BE2C (cell line): ENCODE data around the gene MSLN.

Experiments used
- DNase-seq: peaks from one replicate; pipeline ENCODE4 v3.0.0-alpha.2; 2020
- H3K27me3 ChIP-seq: fragments of 250-450 bp; sonication (Bioruptor Pico); 2 replicates; pipeline ENCODE4 v1.5.1; 2020; ENCODE audit warnings: mild to moderate bottlenecking
- H3K36me3 ChIP-seq: fragments of 250-450 bp; sonication (Bioruptor Pico); 2 replicates; pipeline ENCODE4 v1.5.1; 2020; ENCODE audit warnings: mild to moderate bottlenecking
- H3K4me1 ChIP-seq: fragments of 250-450 bp; sonication (Bioruptor Pico); 2 replicates; pipeline ENCODE4 v1.5.1; 2020
- H3K4me3 ChIP-seq: 2 replicates; pipeline ENCODE4 v1.5.1; 2011; ENCODE audit warnings: low read depth, low read length
- H3K9me3 ChIP-seq: fragments of 250-450 bp; sonication (Bioruptor Pico); 2 replicates; pipeline ENCODE4 v1.5.1; 2020
- TF ChIP-seq, protein P1 (sequence below): IDR thresholded peaks from 2 replicates; pipeline ENCODE4 v1.5.1; 2012; ENCODE audit warnings: mild to moderate bottlenecking, low read depth, low read length

The MSLN gene

DNA sequence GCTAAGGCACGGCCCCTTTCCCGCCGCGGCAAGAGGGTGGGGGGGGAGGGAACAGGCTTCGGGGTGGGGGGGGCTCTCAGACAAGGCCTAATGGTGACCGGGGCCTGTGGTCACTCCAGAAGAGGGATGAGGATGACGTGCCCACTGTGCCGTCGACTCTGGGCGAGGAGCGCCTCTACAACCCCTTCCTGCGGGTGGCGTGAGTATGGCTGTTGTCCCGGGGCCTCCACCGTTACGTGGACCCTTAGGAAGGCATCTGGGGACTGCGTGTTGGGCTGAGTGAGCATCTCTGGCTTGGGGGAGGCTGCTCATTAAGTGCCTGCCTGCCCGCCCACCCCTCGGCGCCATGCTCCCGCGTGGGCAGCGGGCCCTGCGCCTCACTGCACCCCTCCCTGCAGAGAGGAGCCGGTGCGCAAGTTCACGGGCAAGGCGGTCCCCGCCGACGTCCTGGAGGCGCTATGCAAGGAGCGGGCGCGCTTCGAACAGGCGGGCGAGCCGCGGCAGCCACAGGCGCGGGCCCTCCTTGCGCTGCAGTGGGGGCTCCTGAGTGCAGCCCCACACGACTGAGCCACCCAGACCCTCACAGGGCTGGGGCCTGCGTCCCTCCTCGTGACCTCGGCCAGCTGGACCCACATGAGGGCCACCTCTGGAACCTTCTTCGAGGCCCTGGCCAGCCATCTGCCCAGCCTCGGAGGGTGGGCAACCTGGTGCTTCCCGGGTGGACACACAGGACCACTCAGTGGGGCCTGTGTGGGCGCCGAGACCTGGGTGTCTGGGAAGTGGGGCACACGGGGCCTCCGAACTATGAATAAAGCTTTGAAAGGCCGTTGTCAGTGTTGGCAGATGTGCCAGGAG, 31.4 kb upstream of the MSLN start:
- no peaks in the 10 kb centered on the region for H3K9me3 ChIP-seq
- H3K36me3 ChIP-seq: peaks cover 44% of the 10 kb centered on the region
- peak overlapping the region; percentile 83 for H3K4me3 ChIP-seq
- TF ChIP-seq, protein P1, sequence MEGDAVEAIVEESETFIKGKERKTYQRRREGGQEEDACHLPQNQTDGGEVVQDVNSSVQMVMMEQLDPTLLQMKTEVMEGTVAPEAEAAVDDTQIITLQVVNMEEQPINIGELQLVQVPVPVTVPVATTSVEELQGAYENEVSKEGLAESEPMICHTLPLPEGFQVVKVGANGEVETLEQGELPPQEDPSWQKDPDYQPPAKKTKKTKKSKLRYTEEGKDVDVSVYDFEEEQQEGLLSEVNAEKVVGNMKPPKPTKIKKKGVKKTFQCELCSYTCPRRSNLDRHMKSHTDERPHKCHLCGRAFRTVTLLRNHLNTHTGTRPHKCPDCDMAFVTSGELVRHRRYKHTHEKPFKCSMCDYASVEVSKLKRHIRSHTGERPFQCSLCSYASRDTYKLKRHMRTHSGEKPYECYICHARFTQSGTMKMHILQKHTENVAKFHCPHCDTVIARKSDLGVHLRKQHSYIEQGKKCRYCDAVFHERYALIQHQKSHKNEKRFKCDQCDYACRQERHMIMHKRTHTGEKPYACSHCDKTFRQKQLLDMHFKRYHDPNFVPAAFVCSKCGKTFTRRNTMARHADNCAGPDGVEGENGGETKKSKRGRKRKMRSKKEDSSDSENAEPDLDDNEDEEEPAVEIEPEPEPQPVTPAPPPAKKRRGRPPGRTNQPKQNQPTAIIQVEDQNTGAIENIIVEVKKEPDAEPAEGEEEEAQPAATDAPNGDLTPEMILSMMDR: no peak
- DNase-seq: no peak
- no peaks in the 10 kb centered on the region for H3K27me3 ChIP-seq
- H3K4me1 ChIP-seq: peaks cover 7% of the 10 kb centered on the region

DNA sequence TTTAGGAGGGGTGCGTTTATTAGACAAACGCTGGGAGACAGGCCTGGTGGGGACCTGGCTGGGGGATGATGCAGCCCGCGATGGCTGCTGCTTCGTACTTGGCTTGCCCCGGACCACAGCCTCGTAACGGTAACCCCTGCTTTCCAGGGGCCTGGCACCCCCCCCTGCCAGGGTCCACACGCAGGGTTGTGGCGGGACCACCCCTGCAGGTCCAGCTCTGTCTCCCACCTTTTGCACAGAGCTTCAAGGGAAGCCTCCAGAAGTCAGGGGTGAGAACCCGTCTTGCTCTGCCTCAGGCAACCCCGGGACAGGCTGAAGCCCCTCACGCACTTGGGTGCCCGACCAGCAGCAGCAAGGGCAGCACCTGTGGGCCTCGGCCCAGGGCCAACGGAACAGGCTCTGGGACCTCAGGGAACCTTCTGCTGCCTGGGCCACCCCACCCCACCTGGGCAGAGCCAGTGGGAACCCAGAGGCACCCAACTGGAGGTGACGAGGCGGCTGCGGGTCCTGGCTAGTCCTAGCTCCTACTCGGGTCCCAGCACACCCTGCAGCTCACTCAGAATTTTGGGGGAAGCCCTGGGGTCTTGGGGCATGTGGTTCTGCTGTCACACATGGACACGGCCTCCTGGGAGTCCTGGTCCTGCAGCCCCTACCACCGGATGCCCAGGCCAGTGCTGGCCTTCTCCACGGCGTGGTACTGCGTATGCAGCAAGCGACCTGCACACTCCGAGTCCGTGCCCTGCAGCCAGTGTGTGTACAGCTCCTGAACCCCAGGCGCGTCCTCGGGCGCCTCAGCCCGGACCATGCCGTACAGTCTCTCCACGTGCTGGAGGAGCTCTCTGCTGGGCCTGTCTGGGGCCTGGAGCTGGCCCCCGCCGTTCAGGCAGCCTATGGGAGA, 30.5 kb upstream of the MSLN start:
- Histone ChIP-seq H3K27me3 (no peaks in the 10 kb centered on the region), H3K4me3 (peak overlapping the region; percentile 83; the same call in 1 of the 2 replicates), H3K36me3 (peaks cover 45% of the 10 kb centered on the region), H3K4me1 (peaks cover 7% of the 10 kb centered on the region), H3K9me3 (no peaks in the 10 kb centered on the region)
- TF ChIP-seq, protein P1: no peak
- DNase-seq: no peak

DNA sequence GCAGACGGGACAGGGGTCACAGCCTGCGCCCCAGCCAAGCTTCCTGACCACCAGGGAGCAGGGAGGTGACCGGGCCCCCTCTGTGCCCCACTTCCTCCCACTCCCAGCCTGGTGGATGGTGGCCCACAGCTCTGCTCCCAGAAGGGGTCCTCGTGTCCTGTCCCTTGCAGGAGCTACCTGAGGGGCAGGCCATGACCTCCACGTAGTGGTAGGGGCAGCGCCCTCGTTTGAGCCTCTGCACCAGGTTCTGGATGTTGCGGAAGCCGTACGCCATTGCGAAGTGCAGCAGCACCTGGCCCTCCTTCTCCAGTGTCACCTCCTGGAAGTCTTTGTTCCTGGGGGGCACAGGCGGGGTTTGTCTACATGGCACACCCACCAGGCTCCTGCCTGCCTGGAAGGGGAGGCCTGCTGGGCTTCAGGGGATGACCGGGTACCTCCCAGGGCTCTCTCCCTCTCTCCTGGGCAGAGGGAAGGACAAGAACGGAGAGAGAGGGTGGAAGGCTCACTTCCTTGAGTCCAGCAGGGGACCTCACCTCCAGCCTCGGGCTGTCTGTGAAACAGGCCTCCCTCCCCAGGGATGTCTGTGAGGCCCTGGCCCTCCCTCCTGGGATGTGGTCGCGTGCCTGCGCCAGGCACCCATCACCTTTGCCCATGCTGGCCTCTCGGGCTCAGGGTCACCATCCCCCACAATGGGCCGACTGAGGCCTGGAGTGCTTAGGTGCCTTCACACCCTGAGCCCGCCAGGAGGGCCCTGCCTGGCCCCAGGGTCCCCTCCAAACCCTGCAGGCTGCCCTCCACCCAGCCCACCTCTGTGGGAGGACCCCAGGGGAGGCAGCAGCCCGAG, 29.6 kb upstream of the MSLN start:
- Histone ChIP-seq H3K36me3 (peaks cover 46% of the 10 kb centered on the region), H3K4me1 (peaks cover 7% of the 10 kb centered on the region), H3K27me3 (no peaks in the 10 kb centered on the region), H3K9me3 (no peaks in the 10 kb centered on the region), H3K4me3 (no peak overlapping the region)
- no peak for DNase-seq
- TF ChIP-seq, protein P1: no peak

- TF ChIP-seq, protein P1: no peak
- no peaks in the 10 kb centered on the region for H3K27me3 ChIP-seq
- no peaks in the 10 kb centered on the region for H3K9me3 ChIP-seq
- no peak overlapping the region for H3K4me3 ChIP-seq
- peaks cover 60% of the 10 kb centered on the region for H3K36me3 ChIP-seq
- H3K4me1 ChIP-seq: no peaks in the 10 kb centered on the region
- DNase-seq: no peak
These were observed 28.2 kb upstream of the MSLN start for GRCh38 chr16:732332-732731.

DNA sequence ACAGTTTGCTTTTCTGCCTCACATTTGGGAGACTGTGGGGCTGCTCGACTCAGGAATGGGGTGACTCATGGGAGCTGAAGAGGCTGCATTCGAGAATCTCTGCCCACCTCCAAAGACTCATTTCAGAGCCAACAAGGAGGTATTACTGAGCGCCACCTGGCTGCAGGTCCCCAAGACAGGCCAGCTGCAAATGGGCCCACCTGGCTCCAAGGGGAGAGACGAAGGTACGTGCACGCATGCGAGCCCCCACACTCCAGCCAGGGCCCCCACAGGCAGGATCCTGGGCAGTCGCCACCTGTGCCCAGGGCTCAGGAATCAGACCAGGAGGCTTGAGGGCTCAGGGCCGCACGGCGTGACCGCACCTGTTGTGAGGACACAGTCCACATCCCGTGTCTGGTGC, 27.6 kb upstream of the MSLN start:
- Histone ChIP-seq H3K9me3 (no peaks in the 10 kb centered on the region), H3K4me3 (no peak overlapping the region), H3K4me1 (no peaks in the 10 kb centered on the region), H3K36me3 (peaks cover 66% of the 10 kb centered on the region), H3K27me3 (no peaks in the 10 kb centered on the region)
- no peak for DNase-seq
- TF ChIP-seq, protein P1: 0 out of 2 replicates have a peak, but pooled peaks have one; percentile 12
